Adrenal gland (tissue), 5 donors: Measurements from ENCODE around the gene SERPIND1.
"Not testable (repeated sequence)": the region's sequence is repeated elsewhere in the genome, so short reads cannot be mapped to it uniquely, and the experiment has no call there.

Experiments used
- CTCF ChIP-seq, 6 experiments: fragments of 450-650 bp in 4 of 6; fragments of 200-600 bp in 2 of 6; sonication (generic) in 1 of 6; IDR thresholded peaks; 1 replicate in 5 of 6; 2 replicates in 1 of 6; pipeline versions ENCODE4 v1.5.1 to v1.8.0; 2016 to 2021; ENCODE audit warnings: antibody characterized with exemption in 6 of 6, mild to moderate bottlenecking in 2 of 6, moderate library complexity in 1 of 6
- POLR2A ChIP-seq, 2 donors: fragments of 450-650 bp; IDR thresholded peaks; one replicate each; pipeline ENCODE4 v1.6.1; 2017; ENCODE audit warnings: antibody characterized with exemption in 2 of 2, mild to moderate bottlenecking in 2 of 2, moderate library complexity in 1 of 2
- donor health status: DM: no; HTN: no; CAD: no.

GRCh38 chr22:20735356-20736162, 38.4 kb upstream of the SERPIND1 start:
- TF ChIP-seq CTCF, POLR2A (IDR thresholded peaks at IDR 0.05): not testable (repeated sequence)
